Anterior cingulate cortex (tissue), 58 donors: ENCODE measurements around the gene PTCD1.
A peak's percentile ranks its signal among the peaks of the same experiment; 100 is the strongest.

Source experiments
- DNase-seq, 58 donors: peaks; one replicate each; lab custom pipeline; 2025; lab: John Stamatoyannopoulos, UW

PTCD1 gene

DNA sequence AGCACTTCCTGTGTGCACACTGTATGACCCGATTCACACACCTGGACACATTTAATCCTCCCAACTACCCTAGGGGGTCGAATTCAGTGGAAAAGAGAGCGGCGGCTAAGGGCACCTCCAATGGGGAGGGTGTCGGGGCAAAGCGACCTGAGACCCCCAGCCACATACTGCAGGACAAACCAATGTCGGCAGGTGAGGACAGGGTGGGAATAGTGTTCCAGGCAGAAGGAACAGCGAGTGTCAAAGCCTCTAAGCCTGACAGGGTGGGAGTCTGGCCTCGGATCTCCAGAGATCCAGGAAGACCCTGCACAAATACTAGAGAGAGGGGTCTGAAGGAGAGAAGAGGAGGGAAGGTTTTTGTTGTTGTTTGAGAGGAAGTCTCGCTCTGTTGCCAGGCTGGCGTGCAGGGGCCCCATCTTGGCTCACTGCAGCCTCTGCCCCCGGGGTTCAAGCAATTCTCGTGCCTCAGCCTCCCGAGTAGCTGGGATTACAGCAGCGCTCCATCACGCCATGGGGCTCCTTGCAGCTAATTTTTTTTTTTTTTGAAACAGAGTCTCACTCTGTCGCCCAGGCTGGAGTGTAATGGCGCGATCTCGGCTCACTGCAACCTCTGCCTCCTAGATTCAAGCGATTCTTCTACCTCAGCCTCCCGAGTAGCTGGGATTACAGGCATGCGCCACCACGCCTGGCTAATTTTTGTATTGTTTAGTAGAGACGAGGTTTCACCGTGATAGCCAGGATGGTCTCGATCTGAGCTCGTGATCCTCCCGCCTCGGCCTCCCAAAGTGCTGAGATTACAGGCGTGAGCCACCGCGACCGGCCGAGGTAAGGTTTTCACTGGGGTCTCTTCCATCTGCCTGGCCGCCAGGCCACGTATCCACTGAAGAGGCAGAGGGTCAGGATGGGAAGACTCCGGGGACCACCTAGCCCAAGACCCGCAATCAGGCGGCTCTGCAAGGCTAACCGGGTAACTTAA is 65.2 kb downstream of the PTCD1 start:
- no peak for DNase-seq

DNA sequence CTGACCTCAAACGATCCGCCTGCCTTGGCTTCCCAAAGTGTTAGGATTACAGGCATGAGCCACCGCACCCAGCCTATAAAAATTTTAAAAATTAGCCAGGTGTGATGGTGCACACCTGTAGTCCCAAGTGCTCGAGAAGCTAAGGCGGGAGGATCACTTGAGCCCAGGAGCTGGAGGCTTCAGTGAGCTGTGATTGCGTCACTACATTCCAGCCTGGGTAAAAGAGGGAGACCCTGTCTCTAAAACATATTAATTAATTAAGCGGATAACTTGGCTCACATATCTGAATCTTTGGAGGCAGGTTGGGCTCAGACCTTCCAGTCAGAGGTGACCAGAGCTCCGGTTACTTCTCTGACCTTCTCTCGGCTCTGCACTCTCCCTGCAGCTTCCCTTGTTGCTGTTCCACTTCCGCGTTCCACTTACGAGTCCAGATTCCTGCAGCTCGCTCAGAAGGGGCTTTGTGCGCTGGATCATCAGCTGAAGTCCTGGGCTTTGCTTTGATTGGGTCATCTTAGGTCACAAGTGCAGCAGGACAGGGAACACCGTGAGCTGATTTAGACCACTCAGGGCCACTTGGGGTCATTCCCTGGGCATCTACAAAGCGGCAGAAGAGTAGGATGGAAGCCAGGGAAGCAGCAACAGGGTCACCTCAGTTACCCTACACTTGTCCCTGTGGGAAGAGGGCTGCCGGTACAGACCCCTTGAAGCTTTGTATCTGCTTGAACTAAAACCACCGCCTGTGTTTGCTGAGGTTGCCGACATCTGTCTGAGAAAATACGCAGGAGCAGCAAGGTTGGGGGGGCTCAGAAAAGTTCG is 66.1 kb downstream of the PTCD1 start:
- peak in 3 of 58 donors; percentile 4 to 15 (median 6) for DNase-seq

DNA sequence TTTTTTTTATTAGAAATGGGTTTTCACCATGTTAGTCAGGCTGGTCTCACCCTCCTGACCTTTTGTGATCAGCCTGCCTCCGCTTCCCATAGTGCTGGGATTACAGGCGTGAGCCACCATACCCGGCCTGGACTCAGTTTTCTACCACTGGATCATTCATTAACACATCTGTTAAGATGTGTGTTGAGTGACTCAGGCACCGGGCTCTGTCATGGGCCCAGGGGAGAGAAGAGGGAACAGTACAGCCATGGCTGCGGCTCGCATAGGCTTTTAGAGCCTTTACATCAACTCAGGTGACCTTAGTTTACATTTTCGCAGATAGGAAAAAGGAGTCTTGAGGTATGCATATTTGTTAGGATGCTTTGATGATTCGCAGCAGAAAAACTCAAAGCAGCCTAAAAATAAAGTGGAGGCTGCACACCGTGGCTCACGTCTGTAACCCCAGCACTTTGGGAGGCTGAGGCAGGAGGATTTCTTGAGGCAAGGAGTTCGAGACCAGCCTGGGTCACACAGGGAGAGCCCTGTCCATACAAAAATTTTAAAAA is 67.2 kb downstream of the PTCD1 start:
- DNase-seq = no peak

DNA sequence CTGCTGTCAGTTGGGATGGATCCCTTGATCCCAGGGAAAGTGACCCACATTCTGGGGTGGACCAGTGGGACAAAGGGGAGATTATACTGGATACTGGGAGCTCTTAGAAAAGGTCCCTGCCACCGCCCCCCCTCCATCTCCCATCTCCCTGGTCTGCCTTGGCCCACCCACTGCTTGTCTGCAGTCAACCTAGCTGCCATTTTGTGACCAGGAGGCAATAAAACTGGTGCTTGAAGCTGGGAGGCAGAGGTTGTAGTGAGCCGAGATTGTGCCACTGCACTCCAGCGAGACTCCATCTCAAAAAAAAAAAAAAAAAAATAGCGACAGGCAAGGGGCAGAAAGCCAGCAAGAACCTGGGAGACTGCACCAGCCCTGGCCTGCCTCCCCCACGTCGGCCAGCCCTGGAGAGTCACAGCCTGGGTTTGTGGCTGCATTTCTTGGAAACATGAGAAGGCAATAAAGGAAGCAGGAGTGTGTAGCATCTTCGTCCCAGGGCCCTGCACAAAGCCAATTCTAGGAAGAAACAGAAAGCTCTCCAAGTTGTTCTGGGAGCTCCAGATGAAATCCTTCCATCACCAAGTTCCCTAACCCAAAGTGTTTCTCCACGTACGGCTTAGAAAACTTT is 68.7 kb downstream of the PTCD1 start:
- DNase-seq = no peak

DNA sequence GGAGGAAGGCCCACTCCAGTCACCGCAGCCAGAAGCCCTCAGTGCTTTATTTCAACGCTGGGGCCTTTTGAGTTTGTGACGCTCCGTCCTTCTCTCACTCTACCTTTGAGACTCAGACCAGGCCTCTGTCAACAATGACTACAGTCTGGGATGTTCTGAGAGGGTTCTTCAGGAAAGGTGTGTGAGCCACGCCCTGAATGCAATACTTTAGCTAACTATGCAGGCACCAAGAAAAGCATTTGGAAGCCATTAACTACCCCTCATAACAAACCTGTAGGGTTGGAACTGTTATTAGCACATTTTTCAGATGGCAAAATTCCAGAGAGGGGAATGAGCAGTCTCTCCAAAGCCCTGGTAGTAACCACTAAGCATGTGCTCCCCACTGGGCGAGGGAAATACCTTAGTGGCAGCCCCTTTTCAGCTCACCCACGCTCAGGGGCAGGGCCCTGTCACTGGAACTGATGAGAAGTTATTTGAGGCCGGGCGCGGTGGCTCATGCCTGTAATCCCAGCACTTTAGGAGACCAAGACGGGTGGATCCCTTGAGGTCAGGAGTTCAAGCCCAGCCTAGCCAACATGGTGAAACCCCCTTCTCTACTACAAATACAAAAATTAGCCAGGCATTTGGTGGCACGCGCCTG is 69.7 kb downstream of the PTCD1 start:
- no peak for DNase-seq
